CD8-positive, alpha-beta memory T cell (primary cell): ENCODE data around the gene PTGIS. TPM values are rescaled to one million over a fixed set of nuclear protein-coding genes. Genes with fewer than 3 reads are reported as not detected.

Source experiments
- CTCF ChIA-PET: fragments of 350-600 bp; sonication (Branson Sonifier 250); formaldehyde crosslinking; loops from one replicate; lab custom pipeline; 2021; ENCODE audit warnings: antibody characterized with exemption; lab: Charles Lee
- POLR2A ChIA-PET: fragments of 350-600 bp; sonication (Branson Sonifier 250); formaldehyde crosslinking; loops from one replicate; lab custom pipeline; 2021; ENCODE audit warnings: antibody characterized with exemption; lab: Charles Lee
- DNase-seq, 5 donors: peaks; one replicate each; pipeline versions ENCODE4 v3.0.0 to v3.0.0-alpha.2; 2020 to 2022; ENCODE audit warnings: mixed read lengths in 1 of 5
- H3K27ac ChIP-seq: one replicate; pipeline ENCODE4 v1.7.0; 2013; ENCODE audit warnings: low read depth, mild to moderate bottlenecking, low read length, moderate library complexity
- H3K27me3 ChIP-seq: 2 replicates; pipeline ENCODE4 v1.7.0; 2013; ENCODE audit warnings: low read length, mild to moderate bottlenecking; ENCODE audit not compliant: insufficient read depth, poor library complexity, severe bottlenecking
- H3K36me3 ChIP-seq: 2 replicates; pipeline ENCODE4 v1.7.0; 2013; ENCODE audit warnings: mild to moderate bottlenecking, low read length, moderate library complexity; ENCODE audit not compliant: insufficient read depth
- H3K4me1 ChIP-seq: 2 replicates; pipeline ENCODE4 v1.7.0; 2013; ENCODE audit warnings: mild to moderate bottlenecking, low read length, moderate library complexity; ENCODE audit not compliant: insufficient read depth
- H3K4me3 ChIP-seq: 2 replicates; pipeline ENCODE4 v1.7.0; 2013; ENCODE audit warnings: mild to moderate bottlenecking, low read length
- H3K9me3 ChIP-seq: 2 replicates; pipeline ENCODE4 v1.7.0; 2013; ENCODE audit warnings: mild to moderate bottlenecking, low read length
- H3K27ac Mint-ChIP-seq, 8 donors: one replicate each; pipeline ENCODE4 v1.8.0; 2020 to 2021; ENCODE audit warnings: mixed read lengths in 8 of 8, mild to moderate bottlenecking in 6 of 8, inconsistent platforms in 3 of 8, moderate library complexity in 3 of 8
- H3K27me3 Mint-ChIP-seq, 2 donors: one replicate each; pipeline ENCODE4 v1.8.0; 2020 to 2021; ENCODE audit warnings: mixed read lengths in 2 of 2, mild to moderate bottlenecking in 1 of 2, moderate library complexity in 1 of 2
- H3K36me3 Mint-ChIP-seq, 3 donors: one replicate each; pipeline ENCODE4 v1.8.0; 2020 to 2021; ENCODE audit warnings: mixed read lengths in 3 of 3, inconsistent platforms in 1 of 3, mild to moderate bottlenecking in 1 of 3
- H3K4me1 Mint-ChIP-seq, 3 donors: one replicate each; pipeline ENCODE4 v1.8.0; 2020 to 2021; ENCODE audit warnings: mixed read lengths in 3 of 3, inconsistent platforms in 1 of 3, mild to moderate bottlenecking in 1 of 3
- H3K4me3 Mint-ChIP-seq, 7 donors: one replicate each; pipeline ENCODE4 v1.8.0; 2020 to 2021; ENCODE audit warnings: mixed read lengths in 7 of 7, mild to moderate bottlenecking in 6 of 7, moderate library complexity in 4 of 7, inconsistent platforms in 2 of 7
- H3K9me3 Mint-ChIP-seq, 5 donors: one replicate each; pipeline ENCODE4 v1.8.0; 2020 to 2022; ENCODE audit warnings: mixed read lengths in 5 of 5, mild to moderate bottlenecking in 3 of 5, moderate library complexity in 2 of 5, inconsistent platforms in 1 of 5
- polyA plus RNA-seq: library from polyadenylated mRNA; unstranded; fragments of 300-500 nt; fragmentation: Illumina TruSeq; gene quantifications from one replicate; pipeline ENCODE4 v1.2.3, GENCODE V29; 2021
- total RNA-seq, 2 experiments: library from RNA; stranded (reverse); gene quantifications; one replicate each; pipeline ENCODE4 v1.2.3, GENCODE V29; 2021

The PTGIS gene
- total and polyA plus RNA-seq, 3 experiments from 2014 or later: 0.15 to 7.8 (median 7.6) TPM

GRCh38 chr20:49579874-49580812, 12.2 kb upstream of the PTGIS start:
- Histone ChIP-seq H3K9me3 (no peaks in the 10 kb centered on the region), H3K27ac (no peak overlapping the region), H3K4me3 (no peak overlapping the region), H3K27me3 (no peaks in the 10 kb centered on the region), H3K4me1 (no peaks in the 10 kb centered on the region), H3K36me3 (no peaks in the 10 kb centered on the region)
- Mint-ChIP-seq H3K36me3 (peaks cover 0 to 8% (median 2%) of the 10 kb centered on the region in 3 donors), H3K9me3 (peaks cover 0 to 5% (median 2%) of the 10 kb centered on the region in 5 donors), H3K27ac (no peak overlapping the region), H3K4me1 (peaks cover 0 to 5% (median 0%) of the 10 kb centered on the region in 3 donors), H3K27me3 (peaks cover 6 to 9% of the 10 kb centered on the region in 2 donors), H3K4me3 (no peak overlapping the region)
- no peak for DNase-seq
- CTCF ChIA-PET: interaction anchor here (1.0 to 1.4 kb wide), 3 partner anchors 9 to 266 kb away, joined by 3 read pairs; no protein-coding TSS in a partner anchor
- POLR2A ChIA-PET: no interaction called here

DNA sequence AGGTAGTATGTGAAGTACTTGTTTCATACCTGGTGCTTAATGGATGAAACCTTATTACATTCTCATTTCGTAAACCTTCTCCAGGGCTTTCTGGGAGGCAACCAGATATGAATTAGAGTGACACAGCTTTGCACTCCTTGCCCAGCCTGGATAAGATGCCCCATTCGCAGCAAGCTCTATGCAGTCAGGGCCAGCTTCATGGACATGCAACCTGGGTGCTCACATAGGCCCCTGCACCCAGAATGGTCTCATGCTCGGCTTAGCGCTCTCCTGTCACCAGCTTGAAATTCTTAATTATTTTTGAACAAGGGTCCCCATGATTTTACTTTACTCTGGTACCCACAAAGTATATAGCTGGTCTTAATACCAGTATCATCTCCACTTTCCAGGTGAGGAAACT, 11.3 kb upstream of the PTGIS start:
- H3K4me3 ChIP-seq: no peak overlapping the region
- POLR2A ChIA-PET: no interaction called here
- H3K4me1 Mint-ChIP-seq: peaks cover 0 to 2% (median 0%) of the 10 kb centered on the region in 3 donors

GRCh38 chr20:49578436-49578835, 10.5 kb upstream of the PTGIS start:
- no peak for DNase-seq
- peaks cover 0 to 3% (median 2%) of the 10 kb centered on the region in 3 donors for H3K4me1 Mint-ChIP-seq
- H3K27ac ChIP-seq: no peak overlapping the region
- ChIA-PET POLR2A (no interaction called here), CTCF (interaction anchor here (1.4 kb wide), 1 partner anchor 25 kb away, joined by 3 read pairs; no protein-coding TSS in a partner anchor)
- no peaks in the 10 kb centered on the region for H3K9me3 ChIP-seq
- H3K27ac Mint-ChIP-seq: no peak overlapping the region
- no peaks in the 10 kb centered on the region for H3K4me1 ChIP-seq
- no peaks in the 10 kb centered on the region for H3K36me3 ChIP-seq
- H3K36me3 Mint-ChIP-seq: peaks cover 0 to 7% (median 2%) of the 10 kb centered on the region in 3 donors
- peaks cover 0 to 5% (median 2%) of the 10 kb centered on the region in 5 donors for H3K9me3 Mint-ChIP-seq
- H3K27me3 Mint-ChIP-seq: peaks cover 2 to 6% of the 10 kb centered on the region in 2 donors
- no peak overlapping the region for H3K4me3 Mint-ChIP-seq
- H3K27me3 ChIP-seq: no peaks in the 10 kb centered on the region
- no peak overlapping the region for H3K4me3 ChIP-seq

More for the DNA sequence above, 11.3 kb upstream of the PTGIS start:
- Histone ChIP-seq H3K27me3 (no peaks in the 10 kb centered on the region), H3K9me3 (no peaks in the 10 kb centered on the region), H3K27ac (no peak overlapping the region), H3K36me3 (no peaks in the 10 kb centered on the region), H3K4me1 (no peaks in the 10 kb centered on the region)
- DNase-seq: no peak
- Mint-ChIP-seq H3K27ac (no peak overlapping the region), H3K4me3 (no peak overlapping the region), H3K36me3 (peaks cover 0 to 8% (median 2%) of the 10 kb centered on the region in 3 donors), H3K9me3 (peaks cover 0 to 5% (median 2%) of the 10 kb centered on the region in 5 donors), H3K27me3 (peaks cover 5 to 6% of the 10 kb centered on the region in 2 donors)
- CTCF ChIA-PET: interaction anchor here (1.0 to 1.4 kb wide), 3 partner anchors 8 to 267 kb away, joined by 3 read pairs; no protein-coding TSS in a partner anchor

GRCh38 chr20:49575551-49576060, 7.7 kb upstream of the PTGIS start:
- no peak for DNase-seq
- no peak overlapping the region for H3K27ac ChIP-seq
- H3K4me1 ChIP-seq: no peaks in the 10 kb centered on the region
- no peak overlapping the region for H3K4me3 ChIP-seq
- no peaks in the 10 kb centered on the region for H3K9me3 ChIP-seq
- Mint-ChIP-seq H3K36me3 (peaks cover 0 to 5% (median 0%) of the 10 kb centered on the region in 3 donors), H3K27me3 (peaks cover 1 to 7% of the 10 kb centered on the region in 2 donors), H3K27ac (no peak overlapping the region), H3K4me1 (peaks cover 8 to 15% (median 14%) of the 10 kb centered on the region in 3 donors), H3K9me3 (peaks cover 0 to 3% (median 0%) of the 10 kb centered on the region in 5 donors), H3K4me3 (no peak overlapping the region)
- CTCF ChIA-PET: no interaction called here
- H3K27me3 ChIP-seq: no peaks in the 10 kb centered on the region
- POLR2A ChIA-PET: no interaction called here
- H3K36me3 ChIP-seq: no peaks in the 10 kb centered on the region

- Histone ChIP-seq H3K27ac (no peak overlapping the region), H3K9me3 (no peaks in the 10 kb centered on the region), H3K4me3 (no peak overlapping the region), H3K4me1 (no peaks in the 10 kb centered on the region), H3K27me3 (peaks cover 9% of the 10 kb centered on the region), H3K36me3 (no peaks in the 10 kb centered on the region)
- peak overlapping the region in 1 of 8 donors; percentile 63 for H3K27ac Mint-ChIP-seq
- H3K9me3 Mint-ChIP-seq: peaks cover 0 to 2% (median 0%) of the 10 kb centered on the region in 5 donors
- no peak for DNase-seq
- peaks cover 9 to 21% (median 19%) of the 10 kb centered on the region in 3 donors for H3K4me1 Mint-ChIP-seq
- peaks cover 0 to 5% (median 2%) of the 10 kb centered on the region in 3 donors for H3K36me3 Mint-ChIP-seq
- peaks cover 8 to 24% of the 10 kb centered on the region in 2 donors for H3K27me3 Mint-ChIP-seq
- ChIA-PET POLR2A (no interaction called here), CTCF (no interaction called here)
- H3K4me3 Mint-ChIP-seq: no peak overlapping the region
Observed at GRCh38 chr20:49573900-49574416, 6.0 kb upstream of the PTGIS start.

- CTCF ChIA-PET: no interaction called here
Observed at GRCh38 chr20:49572857-49573256, 4.9 kb upstream of the PTGIS start.

GRCh38 chr20:49571553-49571835, 3.6 kb upstream of the PTGIS start:
- ChIA-PET CTCF (interaction anchor here (1.2 kb wide), 1 partner anchor 30 kb away, joined by 4 read pairs; no protein-coding TSS in a partner anchor), POLR2A (no interaction called here)
- H3K4me3 Mint-ChIP-seq: no peak overlapping the region
- no peaks in the 10 kb centered on the region for H3K36me3 ChIP-seq
- H3K36me3 Mint-ChIP-seq: peaks cover 0 to 2% (median 0%) of the 10 kb centered on the region in 3 donors
- DNase-seq: no peak
- H3K27ac Mint-ChIP-seq: no peak overlapping the region
- peaks cover 23% of the 10 kb centered on the region for H3K27me3 ChIP-seq
- peaks cover 14 to 39% of the 10 kb centered on the region in 2 donors for H3K27me3 Mint-ChIP-seq
- no peak overlapping the region for H3K4me3 ChIP-seq
- peaks cover 9 to 29% (median 19%) of the 10 kb centered on the region in 3 donors for H3K4me1 Mint-ChIP-seq
- no peak overlapping the region for H3K27ac ChIP-seq
- H3K9me3 Mint-ChIP-seq: no peaks in the 10 kb centered on the region
- H3K9me3 ChIP-seq: no peaks in the 10 kb centered on the region
- no peaks in the 10 kb centered on the region for H3K4me1 ChIP-seq

More at GRCh38 chr20:49572857-49573256, 4.9 kb upstream of the PTGIS start:
- peaks cover 0 to 5% (median 2%) of the 10 kb centered on the region in 3 donors for H3K36me3 Mint-ChIP-seq
- Histone ChIP-seq H3K4me3 (no peak overlapping the region), H3K9me3 (no peaks in the 10 kb centered on the region), H3K27me3 (peaks cover 16% of the 10 kb centered on the region), H3K36me3 (no peaks in the 10 kb centered on the region), H3K4me1 (no peaks in the 10 kb centered on the region), H3K27ac (no peak overlapping the region)
- peaks cover 9 to 25% (median 19%) of the 10 kb centered on the region in 3 donors for H3K4me1 Mint-ChIP-seq
- no peak for DNase-seq
- H3K9me3 Mint-ChIP-seq: peaks cover 0 to 2% (median 0%) of the 10 kb centered on the region in 5 donors
- peaks cover 14 to 28% of the 10 kb centered on the region in 2 donors for H3K27me3 Mint-ChIP-seq
- POLR2A ChIA-PET: no interaction called here
- H3K27ac Mint-ChIP-seq: peak overlapping the region in 2 of 8 donors; percentile 28 to 31
- peak overlapping the region in 5 of 7 donors; percentile 6 to 59 (median 44) for H3K4me3 Mint-ChIP-seq
